IPS-15b (cell line): ENCODE data around the gene ZNF718.
"Not testable (repeated sequence)": the region's sequence is repeated elsewhere in the genome, so short reads cannot be mapped to it uniquely, and the experiment has no call there.

Experiments
- H3K27me3 ChIP-seq: one replicate; pipeline ENCODE4 v1.6.1; 2013; ENCODE audit warnings: low read length; ENCODE audit not compliant: control insufficient read depth, insufficient read depth
- H3K36me3 ChIP-seq: one replicate; pipeline ENCODE4 v1.6.1; 2013; ENCODE audit warnings: low read length; ENCODE audit not compliant: control insufficient read depth, insufficient read depth
- H3K4me1 ChIP-seq: one replicate; pipeline ENCODE4 v1.6.1; 2013; ENCODE audit warnings: mild to moderate bottlenecking, low read length; ENCODE audit not compliant: control insufficient read depth, insufficient read depth
- H3K4me3 ChIP-seq: one replicate; pipeline ENCODE4 v1.5.1; 2013; ENCODE audit warnings: low read depth, low read length
- H3K9ac ChIP-seq: one replicate; pipeline ENCODE4 v1.6.1; 2013; ENCODE audit warnings: low read depth, mild to moderate bottlenecking, low read length
- H3K9me3 ChIP-seq: one replicate; pipeline ENCODE4 v1.6.1; 2013; ENCODE audit warnings: mild to moderate bottlenecking, low read length; ENCODE audit not compliant: control insufficient read depth, insufficient read depth

ZNF718 gene

DNA sequence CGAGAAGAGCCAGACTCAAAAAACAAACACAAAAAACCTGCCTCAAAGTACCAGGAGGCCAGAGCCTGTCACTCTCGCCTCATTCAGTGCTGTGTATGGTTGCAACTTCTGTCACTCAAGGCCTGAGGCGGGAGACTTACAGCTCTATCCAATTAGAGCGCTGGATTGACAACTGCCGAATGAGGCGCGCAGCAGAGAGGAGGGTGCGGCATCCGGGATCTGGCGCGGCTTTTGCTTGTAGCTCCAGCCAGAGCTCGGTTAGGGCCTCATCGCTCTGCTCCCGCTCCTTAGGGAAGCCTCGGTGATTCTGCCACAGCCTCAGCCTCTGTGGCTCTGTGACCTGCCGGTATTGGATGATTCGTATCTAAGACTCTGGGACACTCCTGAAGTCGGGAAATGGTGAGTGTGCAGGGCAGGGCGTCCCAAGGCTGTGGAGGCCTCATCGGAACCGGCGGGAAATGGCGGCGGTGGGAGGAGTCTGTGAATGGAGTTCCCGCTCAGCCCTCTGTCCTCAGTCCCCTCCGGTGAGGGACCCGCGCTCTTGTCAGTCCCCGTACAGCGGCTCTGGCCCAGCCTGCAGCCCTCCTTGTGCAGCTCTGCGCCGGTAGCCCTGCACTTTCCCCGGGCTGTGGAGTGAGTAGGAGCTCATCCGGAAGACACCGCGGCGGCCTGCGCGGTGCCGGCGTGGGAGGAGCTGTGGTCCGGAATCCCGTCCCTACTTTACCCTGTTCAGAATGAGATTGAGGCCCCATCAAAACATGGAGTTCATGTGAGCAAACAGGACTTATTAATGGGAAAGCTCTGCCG is at the start of gene ZNF718:
ZNF718 (plus strand) TSS at position 227 of the 807 bp plus-strand sequence; CDS start at position 397, 170 bp downstream.
- Histone ChIP-seq H3K27me3 (no peaks in the 10 kb centered on the region), H3K9ac (peak within 1 kb of the TSS; percentile 99), H3K36me3 (peaks cover 11% of the 10 kb centered on the region), H3K4me1 (no peaks in the 10 kb centered on the region), H3K9me3 (no peaks in the 10 kb centered on the region), H3K4me3 (peak within 1 kb of the TSS; percentile 99)

- H3K9me3 ChIP-seq = peaks cover 44% of the 10 kb centered on the region
These were observed 38.4 kb upstream of the ZNF718 start for GRCh38 chr4:85951-86350.

GRCh38 chr4:86559-87324 is 37.6 kb upstream of the ZNF718 start:
- not testable (repeated sequence) for H3K4me1 ChIP-seq, H3K4me3 ChIP-seq, H3K9ac ChIP-seq, H3K27me3 ChIP-seq
- H3K36me3 ChIP-seq = peaks cover 12% of the 10 kb centered on the region
- peaks cover 44% of the 10 kb centered on the region for H3K9me3 ChIP-seq

More at GRCh38 chr4:85951-86350, 38.4 kb upstream of the ZNF718 start:
- H3K27me3 ChIP-seq = no peaks in the 10 kb centered on the region
- peaks cover 12% of the 10 kb centered on the region for H3K36me3 ChIP-seq
- H3K9ac ChIP-seq = no peak overlapping the region
- H3K4me1 ChIP-seq = no peaks in the 10 kb centered on the region
- H3K4me3 ChIP-seq = no peak overlapping the region

GRCh38 chr4:98386-98785 is 25.9 kb upstream of the ZNF718 start:
- Histone ChIP-seq H3K9ac (no peak overlapping the region), H3K27me3 (no peaks in the 10 kb centered on the region), H3K4me3 (no peak overlapping the region), H3K4me1 (no peaks in the 10 kb centered on the region), H3K36me3 (no peaks in the 10 kb centered on the region), H3K9me3 (peaks cover 17% of the 10 kb centered on the region)

- peaks cover 3% of the 10 kb centered on the region for H3K27me3 ChIP-seq
- H3K9me3 ChIP-seq = peaks cover 14% of the 10 kb centered on the region
- no peaks in the 10 kb centered on the region for H3K4me1 ChIP-seq
These were observed 24.4 kb upstream of the ZNF718 start for GRCh38 chr4:99863-100262.

DNA sequence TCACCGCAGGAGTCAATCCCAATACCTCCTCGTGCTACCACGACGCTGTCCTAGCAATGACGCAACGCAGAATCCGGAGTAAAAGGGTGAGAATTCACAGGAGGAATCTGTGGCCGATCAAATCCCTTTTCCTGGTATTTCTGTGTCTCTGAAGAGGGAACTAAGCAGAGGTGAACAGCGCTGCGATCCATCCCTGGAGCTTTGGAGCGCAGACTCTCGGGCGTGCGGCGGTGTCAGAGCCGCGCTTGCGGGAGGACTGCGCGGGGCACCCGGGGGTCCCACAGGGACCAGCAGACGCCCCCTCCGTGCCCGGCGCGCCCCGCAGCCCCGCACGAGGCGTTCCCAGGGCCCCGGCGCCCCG is 17.2 kb upstream of the ZNF718 start:
- Histone ChIP-seq H3K36me3 (no peaks in the 10 kb centered on the region), H3K9me3 (no peaks in the 10 kb centered on the region), H3K27me3 (peaks cover 62% of the 10 kb centered on the region), H3K4me1 (no peaks in the 10 kb centered on the region), H3K9ac (no peak overlapping the region), H3K4me3 (peak overlapping the region; percentile 35)

More at GRCh38 chr4:99863-100262, 24.4 kb upstream of the ZNF718 start:
- Histone ChIP-seq H3K36me3 (no peaks in the 10 kb centered on the region), H3K9ac (no peak overlapping the region), H3K4me3 (no peak overlapping the region)

DNA sequence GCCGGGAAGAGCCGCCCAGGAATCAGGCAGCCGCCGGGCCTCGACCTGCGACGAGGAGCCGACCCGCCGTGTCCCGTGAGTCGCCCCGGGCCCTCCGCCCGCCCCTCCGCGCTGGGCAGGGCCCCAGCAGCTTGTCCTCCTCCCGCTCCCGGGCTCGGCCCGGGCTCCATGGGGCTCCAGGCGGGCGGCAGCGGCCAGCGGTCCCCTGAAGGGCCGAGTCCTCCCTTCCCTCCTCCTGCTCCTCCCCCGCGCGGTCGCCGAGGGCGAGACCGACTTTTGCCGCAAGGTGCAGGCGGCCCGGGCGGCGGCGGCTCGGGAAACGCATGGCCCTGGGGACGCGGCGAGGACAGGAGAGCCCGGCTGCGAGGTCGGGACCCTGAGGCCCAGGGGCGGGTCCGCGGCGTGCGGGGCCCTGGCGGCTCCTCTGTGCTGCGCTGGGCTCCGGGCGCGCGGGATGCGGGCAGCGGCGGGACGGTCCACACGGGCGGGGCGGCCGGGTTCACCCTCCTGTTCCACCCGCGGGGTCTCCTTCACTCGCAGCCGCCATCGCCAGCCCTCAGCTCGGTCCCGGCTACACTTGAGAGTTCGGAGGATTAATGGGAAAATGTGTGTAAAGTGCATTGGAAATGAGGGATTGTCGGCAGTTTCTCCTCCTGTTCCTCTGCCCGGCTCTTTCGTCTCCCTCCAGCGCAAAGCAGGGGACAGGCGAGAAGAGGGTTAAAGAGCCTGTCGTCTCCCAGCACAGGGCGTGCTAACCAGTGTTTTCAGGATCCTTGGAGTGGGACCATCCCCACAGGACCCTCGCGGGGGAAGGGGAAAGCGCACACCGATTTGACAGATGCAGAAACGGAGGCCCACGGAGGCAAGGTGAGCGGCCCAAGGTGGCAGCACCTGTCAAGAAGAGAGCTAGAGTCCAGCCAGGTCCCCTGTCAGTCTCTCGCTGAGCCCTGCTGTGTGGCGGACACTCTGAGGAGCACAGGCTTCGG is 16.6 kb upstream of the ZNF718 start:
- peaks cover 63% of the 10 kb centered on the region for H3K27me3 ChIP-seq
- H3K4me3 ChIP-seq = peak overlapping the region; percentile 43

GRCh38 chr4:112771-113170 is 11.5 kb upstream of the ZNF718 start:
- no peaks in the 10 kb centered on the region for H3K9me3 ChIP-seq
- no peak overlapping the region for H3K4me3 ChIP-seq
- H3K27me3 ChIP-seq = peaks cover 35% of the 10 kb centered on the region
- no peaks in the 10 kb centered on the region for H3K4me1 ChIP-seq
- no peaks in the 10 kb centered on the region for H3K36me3 ChIP-seq
- H3K9ac ChIP-seq = no peak overlapping the region

More for the DNA sequence above, 16.6 kb upstream of the ZNF718 start:
- Histone ChIP-seq H3K4me1 (no peaks in the 10 kb centered on the region), H3K9ac (no peak overlapping the region), H3K9me3 (no peaks in the 10 kb centered on the region), H3K36me3 (no peaks in the 10 kb centered on the region)

GRCh38 chr4:113732-114131 is 10.6 kb upstream of the ZNF718 start:
- Histone ChIP-seq H3K36me3 (no peaks in the 10 kb centered on the region), H3K4me3 (no peak overlapping the region), H3K27me3 (peaks cover 25% of the 10 kb centered on the region), H3K9ac (no peak overlapping the region), H3K9me3 (no peaks in the 10 kb centered on the region), H3K4me1 (no peaks in the 10 kb centered on the region)

GRCh38 chr4:114149-114548 is 10.2 kb upstream of the ZNF718 start:
- Histone ChIP-seq H3K9me3 (no peaks in the 10 kb centered on the region), H3K4me1 (no peaks in the 10 kb centered on the region), H3K4me3 (no peak overlapping the region), H3K36me3 (no peaks in the 10 kb centered on the region), H3K9ac (no peak overlapping the region), H3K27me3 (peaks cover 21% of the 10 kb centered on the region)

DNA sequence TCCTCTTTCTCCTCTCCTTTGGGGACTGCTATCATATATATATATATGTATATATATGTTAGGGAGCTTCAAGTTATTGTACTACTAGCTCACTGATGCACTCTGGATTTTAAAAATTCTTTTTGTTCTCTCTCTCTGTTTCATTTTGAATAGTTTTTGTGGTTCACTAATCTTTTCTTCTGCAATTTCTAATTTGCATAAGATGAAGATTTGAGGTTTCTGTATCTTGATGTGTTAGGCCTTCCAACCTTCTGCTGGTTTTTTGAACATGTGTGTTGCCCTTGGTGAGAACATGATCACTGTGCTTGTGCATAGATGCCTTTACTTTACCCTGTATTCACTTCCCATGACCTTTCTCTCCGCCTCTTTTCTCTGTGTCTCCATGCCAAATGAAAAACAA is 7.8 kb upstream of the ZNF718 start:
- no peak overlapping the region for H3K9ac ChIP-seq
- no peaks in the 10 kb centered on the region for H3K9me3 ChIP-seq
- H3K4me3 ChIP-seq = no peak overlapping the region
- no peaks in the 10 kb centered on the region for H3K36me3 ChIP-seq
- H3K4me1 ChIP-seq = no peaks in the 10 kb centered on the region
- H3K27me3 ChIP-seq = peaks cover 2% of the 10 kb centered on the region
